Activated CD8-positive, alpha-beta memory T cell treated with anti-CD3 and anti-CD28 coated beads for 24 hours (primary cell): ENCODE results near the gene RYR2.

Experiments
- DNase-seq: peaks from one replicate; pipeline ENCODE4 v3.0.0-alpha.2; 2020

The RYR2 gene

DNA sequence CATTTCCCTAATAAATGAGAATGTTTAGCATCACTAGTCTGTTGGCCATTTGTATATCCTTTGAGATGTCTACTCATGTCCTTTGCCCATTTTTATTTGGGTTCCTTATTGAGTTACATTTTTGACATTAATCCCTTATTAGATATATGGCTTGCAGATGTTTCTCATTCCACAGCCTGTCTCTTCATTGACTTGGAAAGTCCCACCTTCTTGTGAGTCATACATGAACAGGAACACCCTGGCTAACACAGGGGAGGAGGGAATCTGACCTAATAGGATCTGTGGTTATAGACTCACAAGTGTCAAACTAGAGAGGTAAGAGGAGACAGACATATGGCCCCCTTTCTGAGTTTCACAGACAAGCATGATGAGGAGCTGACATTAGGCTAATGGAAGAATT is 837.2 kb downstream of the RYR2 start:
- no peak for DNase-seq
